HG02763 (cell line): ENCODE results near the gene HADHA.
"Not testable (repeated sequence)": the region's sequence is repeated elsewhere in the genome, so short reads cannot be mapped to it uniquely, and the experiment has no call there.

Source experiments
- ATAC-seq: cut with Tn5 transposase; IDR thresholded peaks from one replicate; pipeline ENCODE4 v1.9.1; 2021; ENCODE audit warnings: mild to moderate bottlenecking, moderate library complexity; ENCODE audit not compliant: unreplicated experiment

Gene HADHA

DNA sequence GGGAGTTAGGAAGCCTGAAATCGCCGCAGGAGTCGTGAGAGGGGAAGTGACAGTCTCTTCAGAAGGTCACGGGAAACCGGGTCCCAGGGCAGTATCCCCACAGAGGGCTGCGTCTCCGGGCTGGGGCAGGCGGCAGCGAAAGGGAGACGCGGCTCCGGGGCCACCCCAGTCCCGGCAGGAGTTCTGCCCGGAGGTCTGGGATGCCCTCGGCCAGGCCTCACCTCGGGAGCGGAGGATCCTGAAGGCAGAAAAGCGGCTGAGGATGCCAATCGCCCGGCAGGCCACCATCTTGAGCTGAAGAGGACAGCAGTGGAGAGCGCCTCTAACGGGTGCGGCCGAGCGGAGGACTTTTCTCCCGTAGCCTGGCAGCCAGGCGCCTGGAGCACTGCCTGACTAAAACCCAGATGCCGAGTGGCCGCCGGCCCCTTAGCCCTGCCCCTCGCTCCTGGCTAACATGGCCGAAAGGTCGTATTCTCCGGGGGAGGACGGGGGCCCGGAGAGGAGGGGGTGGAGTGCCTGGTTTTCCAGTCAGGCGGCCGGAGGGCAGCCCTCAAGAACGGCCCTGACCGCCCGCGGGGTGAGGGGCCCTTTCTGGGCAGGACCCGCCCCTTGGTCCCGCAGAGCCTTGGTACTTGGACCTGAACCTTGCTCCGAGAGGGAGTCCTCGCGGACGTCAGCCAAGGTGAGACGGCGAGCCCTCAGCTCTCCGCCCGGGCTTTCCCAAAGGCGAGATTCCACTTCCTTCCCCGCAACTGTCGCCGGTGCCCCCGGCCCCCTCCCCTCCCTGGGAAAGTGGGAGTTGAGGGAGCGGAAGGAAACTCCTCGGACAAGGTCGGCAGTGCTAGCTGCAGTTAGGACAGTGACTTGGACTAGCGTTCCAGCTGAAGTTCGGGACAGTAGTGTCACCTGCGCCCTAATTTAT lies at the start of gene HADHA, which contains the start of gene HADHB:
Gene HADHA (minus strand): TSS at position 324 of the 922 bp plus-strand sequence. CDS start 36 bp downstream, at position 288.
Gene HADHB (plus strand): TSS at position 631 of the 922 bp plus-strand sequence. CDS start 9,316 bp downstream, outside the sequence.
- peak; percentile 71 for ATAC-seq

- ATAC-seq = no peak
Measured at GRCh38 chr2:26292646-26293045, 48.2 kb upstream of the HADHA start.

GRCh38 chr2:26290001-26290400 lies 45.6 kb upstream of the HADHA start:
- ATAC-seq = no peak

DNA sequence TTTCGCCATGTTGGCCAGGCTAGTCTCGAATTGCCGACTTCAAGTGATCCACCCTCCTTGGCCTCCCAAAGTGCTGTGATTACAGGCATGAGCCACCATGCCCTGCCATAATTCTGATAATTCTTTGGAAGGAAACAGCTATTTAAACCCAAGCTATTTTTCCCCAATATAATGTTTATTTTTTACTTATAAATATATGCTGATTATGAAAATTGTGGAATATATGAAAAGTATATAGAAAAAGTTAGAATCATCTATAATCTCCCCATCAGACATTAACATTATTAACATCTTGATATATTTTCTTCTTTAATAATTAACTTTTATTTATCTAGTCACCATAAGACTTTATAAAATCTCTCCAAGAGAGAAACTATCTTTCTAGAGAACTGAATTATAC lies 41.5 kb upstream of the HADHA start:
- no peak for ATAC-seq

- no peak for ATAC-seq
Measured at GRCh38 chr2:26284132-26284531, 39.7 kb upstream of the HADHA start.

DNA sequence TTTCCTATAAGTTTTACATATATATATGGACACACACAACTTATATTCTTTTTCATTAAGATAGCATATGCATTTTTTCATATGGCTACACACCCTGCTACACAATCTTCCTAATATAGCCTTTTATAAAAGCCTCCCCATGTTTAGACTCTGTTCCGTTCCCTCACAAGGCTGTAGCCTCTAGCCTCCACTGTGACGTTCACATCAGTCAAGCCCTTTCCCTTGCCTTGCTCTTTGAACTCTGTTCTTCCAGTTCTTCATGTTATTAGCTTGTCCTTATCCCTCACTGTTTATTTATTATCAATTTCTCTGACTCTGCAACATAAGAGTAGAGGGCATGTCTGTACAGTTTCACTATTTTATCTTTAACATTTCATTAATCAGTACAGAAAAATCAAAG lies 39.2 kb upstream of the HADHA start:
- no peak for ATAC-seq

GRCh38 chr2:26281226-26281625 lies 36.8 kb upstream of the HADHA start:
- no peak for ATAC-seq

DNA sequence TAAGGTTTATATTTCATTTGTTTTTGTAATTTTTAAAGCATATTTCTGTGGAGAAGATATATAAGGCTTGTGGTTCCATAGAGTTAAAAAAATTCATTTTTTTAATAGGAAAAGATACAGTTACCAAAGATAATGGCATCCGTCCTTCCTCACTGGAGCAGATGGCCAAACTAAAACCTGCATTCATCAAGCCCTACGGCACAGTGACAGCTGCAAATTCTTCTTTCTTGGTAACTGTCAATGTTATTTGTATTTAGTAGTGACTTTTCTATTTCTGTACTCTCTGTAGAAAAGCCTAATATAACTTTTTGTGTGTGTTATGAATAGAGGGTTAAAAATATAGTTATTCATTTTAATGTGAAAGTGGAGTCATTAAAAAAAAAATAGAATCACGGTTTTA lies 35.5 kb upstream of the HADHA start:
- ATAC-seq = no peak

- ATAC-seq = no peak
Measured at GRCh38 chr2:26276484-26277227, 32.2 kb upstream of the HADHA start.

- no peak for ATAC-seq
Measured at GRCh38 chr2:26274058-26274613, 29.7 kb upstream of the HADHA start.

- no peak for ATAC-seq
Measured at GRCh38 chr2:26273501-26273900, 29.1 kb upstream of the HADHA start.

GRCh38 chr2:26270373-26270772 lies 25.9 kb upstream of the HADHA start:
- no peak for ATAC-seq

GRCh38 chr2:26269571-26270158 lies 25.2 kb upstream of the HADHA start:
- no peak for ATAC-seq

DNA sequence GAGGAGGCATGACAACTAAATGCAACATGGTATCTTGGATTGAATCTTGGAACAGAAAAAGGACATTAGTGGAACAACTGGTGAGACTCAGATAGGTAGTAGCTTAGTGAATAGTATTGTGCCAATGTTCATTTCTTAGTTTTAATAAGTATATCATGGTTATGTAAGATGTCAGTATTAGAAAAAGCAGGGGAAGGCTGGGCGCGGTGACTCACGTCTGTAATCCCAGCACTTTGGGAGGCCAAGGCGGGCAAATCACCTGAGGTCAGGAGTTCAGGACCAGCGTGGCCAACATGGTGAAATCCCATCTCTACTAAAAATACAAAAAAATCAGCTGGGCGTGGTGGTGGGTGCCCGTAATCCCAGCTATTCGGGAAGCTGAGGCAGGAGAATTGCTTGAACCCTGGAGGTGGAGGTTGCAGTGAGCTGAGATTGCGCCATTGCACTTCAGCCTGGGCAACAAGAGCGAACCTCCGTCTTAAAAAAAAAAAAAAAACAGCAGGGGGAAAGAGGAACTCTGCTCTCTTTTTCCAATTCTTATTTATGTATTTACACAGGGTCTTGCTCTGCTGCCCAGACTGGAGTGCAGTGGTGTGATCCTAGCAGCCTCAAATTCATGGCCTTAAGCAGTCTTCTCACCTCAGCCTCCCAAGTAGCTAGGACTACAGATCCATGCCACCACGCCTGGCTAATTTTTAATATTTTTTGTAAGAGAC lies 24.4 kb upstream of the HADHA start:
- ATAC-seq = not testable (repeated sequence)

GRCh38 chr2:26268213-26268612 lies 23.8 kb upstream of the HADHA start:
- ATAC-seq = no peak

- not testable (repeated sequence) for ATAC-seq
Measured at GRCh38 chr2:26258836-26259235, 14.4 kb upstream of the HADHA start.

DNA sequence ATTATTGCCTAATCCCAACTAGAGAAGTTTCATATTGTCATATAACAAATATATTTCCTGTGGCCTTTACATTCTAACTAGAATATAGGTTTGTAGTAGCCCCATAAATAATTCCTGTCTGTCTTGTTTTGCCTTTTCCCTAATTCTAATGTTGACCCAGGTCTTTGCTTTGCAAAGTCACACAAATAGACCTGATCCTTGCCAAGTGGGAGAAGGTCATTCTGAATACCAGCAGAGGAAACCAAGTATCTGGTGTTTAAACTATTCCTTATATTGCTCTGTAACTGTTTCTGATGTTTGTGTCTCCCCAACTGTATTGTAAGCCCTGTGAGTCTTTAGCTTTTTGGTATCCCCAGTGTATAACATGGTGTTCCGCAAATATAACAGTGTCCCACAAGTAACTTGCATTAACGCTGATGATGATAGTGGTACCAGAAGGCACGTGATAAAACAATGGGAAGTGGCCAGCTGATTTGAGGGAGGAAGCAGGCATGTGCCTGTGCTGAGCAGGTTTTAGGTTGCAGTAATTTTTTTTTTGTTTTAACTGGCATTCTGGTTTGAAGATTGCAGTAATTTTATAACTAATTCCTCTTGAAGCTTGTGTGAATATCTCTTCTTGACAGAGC lies 11.4 kb upstream of the HADHA start:
- ATAC-seq = no peak

DNA sequence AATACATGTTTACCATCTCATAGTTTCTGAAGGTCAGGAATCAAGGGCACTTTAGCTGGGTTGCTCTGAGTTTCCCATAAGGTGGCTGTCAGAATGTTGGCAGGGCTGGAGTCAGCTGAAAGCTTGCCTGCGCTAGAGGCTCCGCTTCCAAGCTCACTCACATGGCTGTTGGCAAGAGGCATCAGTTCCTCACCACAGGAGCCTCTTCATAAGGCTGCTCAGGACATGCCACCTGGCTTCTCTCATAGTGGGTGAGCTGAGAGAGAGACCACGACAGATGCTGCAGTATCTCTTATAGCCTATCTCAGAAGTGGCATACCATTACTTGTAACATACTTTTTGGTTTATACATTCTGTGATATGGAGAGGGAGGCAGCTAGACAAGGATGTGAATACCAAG lies 7.5 kb upstream of the HADHA start:
- ATAC-seq = no peak

DNA sequence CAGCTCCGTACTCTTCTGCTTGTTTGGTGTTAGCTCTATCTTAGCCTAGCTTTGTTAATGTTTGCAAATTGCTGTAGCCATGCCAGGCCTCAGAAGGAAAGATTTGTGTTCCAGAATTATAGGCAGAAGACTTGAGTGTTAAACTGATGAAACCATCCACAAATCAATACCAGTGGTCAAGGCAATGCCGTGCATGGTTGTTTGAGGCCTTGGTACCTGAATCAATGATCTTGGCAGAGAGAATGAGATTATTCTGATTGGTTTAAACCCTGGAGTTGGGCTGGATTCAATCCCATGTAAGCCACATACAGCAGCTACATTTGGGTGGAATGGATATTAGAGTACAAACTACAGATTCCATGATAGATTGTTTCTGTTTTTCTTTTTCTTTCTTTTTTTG lies 5.2 kb upstream of the HADHA start:
- ATAC-seq = no peak

DNA sequence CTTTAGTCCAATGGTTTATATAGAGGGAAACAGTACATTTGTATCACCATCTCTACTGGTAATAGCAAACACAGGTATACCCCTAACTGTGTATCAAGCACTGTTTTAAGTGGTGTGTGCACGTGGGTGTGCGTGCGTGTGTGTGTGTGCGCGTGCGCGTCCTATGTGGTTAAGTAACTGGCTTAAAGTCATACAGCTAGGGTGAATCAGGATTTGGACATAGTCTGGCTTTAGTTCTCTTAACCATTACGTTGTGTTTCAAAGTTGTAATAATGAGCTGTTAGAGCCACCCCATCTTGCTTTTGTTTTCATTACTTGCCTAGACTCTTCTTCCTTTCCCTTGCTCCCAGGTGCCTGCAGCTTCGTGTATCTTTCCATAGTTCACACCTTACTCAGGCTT lies 2.4 kb upstream of the HADHA start:
- ATAC-seq = no peak
